ENCODE measurements around the gene DOK6.

Gene DOK6

GRCh38 chr18:69890558-69890957, 489.9 kb downstream of the DOK6 start:
- no peak overlapping the region for H3K4me3 ChIP-seq (ENCODE audit: low read depth, low read length)
- in situ Hi-C loops (cut with HindIII; ENCODE audit: low sequenced_read_pairs), result no loop called here
- no peak for DNase-seq (ENCODE audit: low read depth, low spot score)
- no peak for TF ChIP-seq CTCF (IDR thresholded peaks at IDR 0.05; ENCODE audit: low read depth, low read length)

GRCh38 chr18:69894467-69894866, 493.8 kb downstream of the DOK6 start:
- H3K4me3 ChIP-seq (ENCODE audit: low read depth, low read length), result no peak overlapping the region
- in situ Hi-C loops (cut with HindIII; ENCODE audit: low sequenced_read_pairs), result no loop called here
- no peak for TF ChIP-seq CTCF (IDR thresholded peaks at IDR 0.05; ENCODE audit: low read depth, low read length)
- DNase-seq (ENCODE audit: low read depth, low spot score), result no peak

GRCh38 chr18:69895066-69896047, 494.7 kb downstream of the DOK6 start:
- H3K4me3 ChIP-seq (ENCODE audit: low read depth, low read length), result no peak overlapping the region
- in situ Hi-C loops (cut with HindIII; ENCODE audit: low sequenced_read_pairs), result no loop called here
- no peak for DNase-seq (ENCODE audit: low read depth, low spot score)
- no peak for TF ChIP-seq CTCF (IDR thresholded peaks at IDR 0.05; ENCODE audit: low read depth, low read length)

GRCh38 chr18:69897397-69898108, 496.9 kb downstream of the DOK6 start:
- DNase-seq (ENCODE audit: low read depth, low spot score), result no peak
- TF ChIP-seq CTCF (IDR thresholded peaks at IDR 0.05; ENCODE audit: low read depth, low read length), result no peak
- H3K4me3 ChIP-seq (ENCODE audit: low read depth, low read length), result no peak overlapping the region
- in situ Hi-C loops (cut with HindIII; ENCODE audit: low sequenced_read_pairs), result no loop called here

- no peak overlapping the region for H3K4me3 ChIP-seq (ENCODE audit: low read depth, low read length)
- DNase-seq (ENCODE audit: low read depth, low spot score), result peak; percentile 4
- no peak for TF ChIP-seq CTCF (IDR thresholded peaks at IDR 0.05; ENCODE audit: low read depth, low read length)
- in situ Hi-C loops (cut with HindIII; ENCODE audit: low sequenced_read_pairs), result no loop called here
Observed at GRCh38 chr18:69898241-69898861, 497.7 kb downstream of the DOK6 start.

Data from astrocyte of the spinal cord (primary cell).